GM10248 (cell line): Measurements from ENCODE around the gene PPP2R2B.

Experiments used
- CTCF ChIA-PET: fragments of 300-600 bp; sonication (Branson Sonifier 250); formaldehyde crosslinking; extraction: SDS; loops from one replicate; lab custom pipeline; 2021; ENCODE audit warnings: antibody characterized with exemption; lab: Yijun Ruan, JAX
- POLR2A ChIA-PET: fragments of 350-650 bp; sonication (Branson Sonifier 250); formaldehyde crosslinking; extraction: SDS; loops from one replicate; lab custom pipeline; 2020; ENCODE audit warnings: antibody characterized with exemption; lab: Yijun Ruan, JAX
- DNase-seq: peaks from one replicate; pipeline ENCODE4 v3.0.0; 2012; ENCODE audit errors: extremely low spot score
- CTCF ChIP-seq: IDR thresholded peaks from 2 replicates; pipeline ENCODE4 v1.5.1; 2012; ENCODE audit warnings: mild to moderate bottlenecking, low read depth; ENCODE audit errors: extremely low read depth, missing control alignments, control extremely low read depth

The PPP2R2B gene

GRCh38 chr5:146682899-146683532, 195.5 kb downstream of the PPP2R2B start:
- no peak for DNase-seq
- CTCF ChIA-PET: interaction anchor here (0.9 to 2.3 kb wide), 2 partner anchors 9 to 18 kb away, joined by 3 to 6 read pairs; no protein-coding TSS in a partner anchor
- POLR2A ChIA-PET: no interaction called here
- TF ChIP-seq CTCF: no peak

GRCh38 chr5:146681585-146682105, 196.9 kb downstream of the PPP2R2B start:
- POLR2A ChIA-PET: no interaction called here
- no peak for TF ChIP-seq CTCF
- no peak for DNase-seq
- CTCF ChIA-PET: interaction anchor here (0.9 kb wide), 1 partner anchor 16 kb away, joined by 3 read pairs; no protein-coding TSS in a partner anchor

- CTCF ChIA-PET: no interaction called here
These were observed 197.5 kb downstream of the PPP2R2B start for GRCh38 chr5:146680846-146681584.

GRCh38 chr5:146675636-146676035, 202.9 kb downstream of the PPP2R2B start:
- ChIA-PET CTCF (interaction anchor here (1.2 to 1.4 kb wide), 3 partner anchors 10 to 16 kb away, joined by 3 to 5 read pairs (median 3); no protein-coding TSS in a partner anchor), POLR2A (no interaction called here)
- DNase-seq: no peak
- TF ChIP-seq CTCF: no peak

More at GRCh38 chr5:146680846-146681584, 197.5 kb downstream of the PPP2R2B start:
- no peak for DNase-seq
- no peak for TF ChIP-seq CTCF
- POLR2A ChIA-PET: no interaction called here

- POLR2A ChIA-PET: no interaction called here
- no peak for TF ChIP-seq CTCF
- CTCF ChIA-PET: interaction anchor here (1.3 to 1.9 kb wide), 5 partner anchors 10 to 32 kb away, joined by 4 to 7 read pairs (median 6); no protein-coding TSS in a partner anchor
- no peak for DNase-seq
These were observed 205.7 kb downstream of the PPP2R2B start for GRCh38 chr5:146672866-146673265.

- ChIA-PET POLR2A (no interaction called here), CTCF (interaction anchor here (1.3 to 1.8 kb wide), 3 partner anchors 10 to 31 kb away, joined by 4 to 7 read pairs (median 4); no protein-coding TSS in a partner anchor)
- TF ChIP-seq CTCF: no peak
- DNase-seq: no peak
These were observed 206.8 kb downstream of the PPP2R2B start for GRCh38 chr5:146671561-146672295.
